Esophagus squamous epithelium (tissue), 5 donors: Measurements from ENCODE around the gene MYO1D. TPM values are rescaled to one million over a fixed set of nuclear protein-coding genes. Genes with fewer than 3 reads are reported as not detected.

Experiments used
- DNase-seq: peaks from one replicate; lab custom pipeline; 2025; lab: John Stamatoyannopoulos, UW
- H3K27ac ChIP-seq, 4 donors: fragments of 200-600 bp; sonication (generic); one replicate each; pipeline ENCODE4 v1.5.1; 2016 to 2019; ENCODE audit warnings: mild to moderate bottlenecking in 1 of 4
- H3K27me3 ChIP-seq, 4 donors: fragments of 200-600 bp; sonication (generic); 1 replicate in 3 of 4; 2 replicates in 1 of 4; pipeline versions ENCODE4 v1.5.1 to v1.6.0; 2017 to 2021; ENCODE audit warnings: antibody characterized with exemption in 1 of 4
- H3K36me3 ChIP-seq, 3 donors: fragments of 200-600 bp; sonication (generic); one replicate each; pipeline ENCODE4 v1.5.1; 2016 to 2019
- H3K4me1 ChIP-seq, 3 donors: fragments of 200-600 bp; sonication (generic); one replicate each; pipeline ENCODE4 v1.5.1; 2017 to 2019
- H3K4me3 ChIP-seq, 4 donors: fragments of 200-600 bp; sonication (generic); 1 replicate in 3 of 4; 2 replicates in 1 of 4; pipeline ENCODE4 v1.5.1; 2016 to 2019; ENCODE audit warnings: mild to moderate bottlenecking in 2 of 4, moderate library complexity in 1 of 4
- H3K9me3 ChIP-seq, 3 donors: fragments of 200-600 bp; sonication (generic); one replicate each; pipeline ENCODE4 v1.5.1; 2016 to 2019
- CTCF ChIP-seq, 6 experiments: fragments of 450-650 bp in 4 of 6; fragments of 200-600 bp in 2 of 6; sonication (generic) in 2 of 6; IDR thresholded peaks; one replicate each; pipeline ENCODE4 v1.5.1; 2016 to 2019; ENCODE audit warnings: antibody characterized with exemption in 6 of 6, mild to moderate bottlenecking in 4 of 6, moderate library complexity in 4 of 6
- POLR2A ChIP-seq, 4 donors: fragments of 450-650 bp; IDR thresholded peaks; one replicate each; pipeline ENCODE4 v1.6.1; 2017; ENCODE audit warnings: antibody characterized with exemption in 4 of 4, mild to moderate bottlenecking in 4 of 4, moderate library complexity in 3 of 4
- WGBS, 2 donors: methylation state at CpG; one replicate each; pipeline ENCODE4 v1.1.5; 2018; 5-methylcytosine and 5-hydroxymethylcytosine counted together
- intact Hi-C: fragments of 100-400 bp; cut with DNase I; formaldehyde crosslinking; loops from one replicate; pipeline ENCODE4 v1.15.0; 2022
- total RNA-seq, 4 donors: library from RNA; depleted of rRNA; stranded (reverse); fragments of >200 nt; gene quantifications; one replicate each; pipeline ENCODE4 v1.1.0, GENCODE V29; 2016
- donor health status: DM: yes; HTN: yes; CAD: no.

MYO1D gene
- total RNA-seq, 4 donors from 2014 or later, result 58.8 to 86.8 (median 64.3) TPM

DNA sequence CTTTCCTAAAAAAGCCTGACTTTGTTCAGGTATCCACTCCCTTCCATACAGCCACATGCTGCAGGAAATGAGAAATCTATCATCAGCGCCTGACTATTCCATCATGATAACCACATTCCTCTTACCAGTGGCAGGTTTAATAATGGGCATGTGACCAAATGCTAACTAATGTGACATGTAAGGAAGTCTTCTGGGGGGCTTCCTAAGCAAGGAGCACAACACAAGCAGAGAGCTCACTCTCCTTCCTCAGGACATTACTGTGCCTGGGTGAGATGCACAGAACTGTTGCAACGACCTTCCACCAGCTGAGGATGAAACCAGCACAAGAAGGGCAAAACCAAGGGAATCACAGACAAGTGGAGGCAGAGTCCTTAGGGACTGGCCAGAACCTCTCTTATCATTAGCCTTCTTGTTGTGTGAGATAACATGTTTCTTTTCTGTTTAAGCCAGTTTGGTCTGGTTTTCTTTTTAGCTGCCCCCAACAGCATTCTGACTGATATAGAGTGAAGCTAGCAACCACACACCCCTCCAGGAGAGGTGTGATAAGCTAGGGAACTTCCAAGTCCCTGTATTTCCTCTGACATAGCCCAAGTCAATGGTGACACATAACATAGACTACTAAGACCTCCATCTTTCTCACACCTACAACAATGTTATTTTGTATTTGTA is 16.9 kb downstream of the MYO1D start:
- Histone ChIP-seq H3K36me3 (no peaks in the 10 kb centered on the region), H3K4me3 (no peak overlapping the region), H3K9me3 (no peaks in the 10 kb centered on the region), H3K27ac (no peak overlapping the region), H3K4me1 (no peaks in the 10 kb centered on the region), H3K27me3 (no peaks in the 10 kb centered on the region)
- no peak for DNase-seq
- WGBS, 2 donors, result 56 to 87% methylated on average over 2 of the region's 2 CpGs
- intact Hi-C loops, result no loop called here
- TF ChIP-seq CTCF (IDR thresholded peaks at IDR 0.05) (no peak), POLR2A (IDR thresholded peaks at IDR 0.05) (no peak)

DNA sequence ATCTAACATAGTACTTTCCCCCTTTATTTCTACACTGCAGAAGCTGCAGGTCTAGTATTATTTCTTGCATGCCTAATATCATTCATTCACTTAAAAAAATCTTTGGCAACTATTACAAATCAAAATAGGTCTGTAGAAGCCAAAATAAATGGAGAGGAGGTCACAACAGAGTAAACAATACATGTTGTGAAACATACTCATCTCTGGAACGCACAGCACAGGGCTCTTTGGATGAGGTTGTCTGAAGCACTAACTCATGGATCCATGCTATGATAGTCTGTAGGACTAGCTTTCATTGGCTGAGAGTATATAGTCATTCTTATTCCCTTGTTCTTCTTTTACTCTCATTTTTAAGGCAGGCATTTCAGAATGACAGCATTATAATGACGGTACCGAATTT is 21.3 kb downstream of the MYO1D start:
- Histone ChIP-seq H3K4me3 (no peak overlapping the region), H3K27me3 (no peaks in the 10 kb centered on the region), H3K27ac (no peak overlapping the region), H3K36me3 (no peaks in the 10 kb centered on the region), H3K9me3 (no peaks in the 10 kb centered on the region), H3K4me1 (no peaks in the 10 kb centered on the region)
- DNase-seq, result no peak
- TF ChIP-seq CTCF (IDR thresholded peaks at IDR 0.05) (no peak), POLR2A (IDR thresholded peaks at IDR 0.05) (no peak)
- WGBS, 2 donors, result 85 to 91% methylated on average over 3 of the region's 3 CpGs
- intact Hi-C loops, result no loop called here

- DNase-seq, result no peak
- whole genome bisulfite sequencing, 2 donors, result 83 to 86% methylated on average over 5 of the region's 5 CpGs
- H3K27ac ChIP-seq, result no peak overlapping the region
- H3K9me3 ChIP-seq, result no peaks in the 10 kb centered on the region
- H3K4me3 ChIP-seq, result no peak overlapping the region
- TF ChIP-seq CTCF (IDR thresholded peaks at IDR 0.05), result no peak
- TF ChIP-seq POLR2A (IDR thresholded peaks at IDR 0.05), result no peak
- H3K27me3 ChIP-seq, result no peaks in the 10 kb centered on the region
- intact Hi-C loops, result no loop called here
- no peaks in the 10 kb centered on the region for H3K4me1 ChIP-seq
- no peaks in the 10 kb centered on the region for H3K36me3 ChIP-seq
These were observed 22.0 kb downstream of the MYO1D start for GRCh38 chr17:32854832-32855389.

GRCh38 chr17:32854207-32854606 is 22.7 kb downstream of the MYO1D start:
- DNase-seq, result no peak
- Histone ChIP-seq H3K9me3 (no peaks in the 10 kb centered on the region), H3K4me1 (no peaks in the 10 kb centered on the region), H3K36me3 (no peaks in the 10 kb centered on the region), H3K27me3 (no peaks in the 10 kb centered on the region), H3K27ac (no peak overlapping the region), H3K4me3 (no peak overlapping the region)
- no peak for TF ChIP-seq POLR2A (IDR thresholded peaks at IDR 0.05)
- TF ChIP-seq CTCF (IDR thresholded peaks at IDR 0.05), result no peak
- WGBS, 2 donors, result 89 to 100% methylated on average over 1 of the region's 1 CpG
- intact Hi-C loops, result no loop called here

DNA sequence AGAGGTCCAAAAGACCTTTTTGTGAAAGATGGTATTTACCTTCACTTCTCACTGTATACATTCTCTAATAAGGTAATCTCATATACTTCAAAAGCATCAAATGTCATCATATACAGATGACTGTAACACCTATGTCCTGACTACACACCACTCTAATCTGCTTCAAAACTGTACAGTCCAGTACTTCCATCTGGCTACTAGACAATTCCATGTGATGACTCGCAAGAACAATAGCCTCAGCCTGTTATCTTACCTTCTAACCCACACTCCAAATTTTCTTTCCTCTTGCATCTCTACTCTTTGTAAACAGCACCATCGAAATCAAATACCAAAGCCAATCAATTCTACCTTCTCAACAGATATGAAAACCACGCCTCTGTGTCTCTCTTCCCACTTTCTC is 24.1 kb downstream of the MYO1D start:
- Histone ChIP-seq H3K27me3 (no peaks in the 10 kb centered on the region), H3K9me3 (no peaks in the 10 kb centered on the region), H3K36me3 (no peaks in the 10 kb centered on the region), H3K4me1 (no peaks in the 10 kb centered on the region), H3K27ac (no peak overlapping the region), H3K4me3 (no peak overlapping the region)
- 90 to 94% methylated on average over 3 of the region's 3 CpGs for WGBS, 2 donors
- TF ChIP-seq CTCF (IDR thresholded peaks at IDR 0.05) (no peak), POLR2A (IDR thresholded peaks at IDR 0.05) (no peak)
- no peak for DNase-seq
- intact Hi-C loops, result no loop called here
